NCI-H1694 (cell line): ENCODE measurements around the gene HMGCLL1.

ENCODE experiments used
- DNase-seq: peaks from one replicate; lab custom pipeline; 2025; lab: John Stamatoyannopoulos, UW

The HMGCLL1 gene

GRCh38 chr6:55443238-55444134 is 135.5 kb downstream of the HMGCLL1 start:
- no peak for DNase-seq

DNA sequence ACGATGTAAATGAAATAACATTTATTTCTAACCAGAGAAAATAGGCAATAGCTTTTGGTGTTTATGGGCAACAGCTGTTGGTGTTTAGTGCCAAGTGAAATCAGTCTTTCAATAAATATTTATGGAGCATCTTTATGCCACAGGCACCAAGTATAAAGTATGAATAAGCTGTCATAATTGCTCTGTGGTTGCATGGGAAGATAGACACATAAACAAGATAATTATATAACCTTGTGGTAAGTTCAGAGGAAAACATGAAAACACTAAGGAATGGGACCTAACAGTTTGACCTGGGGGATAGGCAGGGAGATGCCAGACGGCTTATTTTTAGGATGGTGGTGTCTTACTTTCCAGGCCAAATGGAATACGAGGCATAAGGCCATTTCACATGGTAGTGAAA is 140.8 kb downstream of the HMGCLL1 start:
- no peak for DNase-seq

DNA sequence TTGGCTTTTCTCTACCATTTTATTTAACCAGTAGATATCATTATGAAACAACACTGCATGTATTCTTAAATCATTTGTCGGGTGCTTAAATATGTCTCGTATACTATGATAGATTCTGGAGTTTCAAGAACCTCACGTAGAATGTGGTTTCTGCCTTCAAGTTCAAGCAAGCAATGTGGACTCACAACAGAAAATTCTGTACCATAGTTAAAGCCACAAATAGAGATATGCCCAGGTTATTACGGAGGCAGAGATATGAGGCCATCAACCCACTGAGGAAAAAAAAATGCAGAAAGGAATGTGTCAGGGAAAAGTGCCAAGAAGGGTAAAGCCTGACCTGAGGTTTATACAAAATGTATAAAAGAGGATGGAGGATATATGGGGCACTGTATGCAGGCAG is 141.9 kb downstream of the HMGCLL1 start:
- no peak for DNase-seq

DNA sequence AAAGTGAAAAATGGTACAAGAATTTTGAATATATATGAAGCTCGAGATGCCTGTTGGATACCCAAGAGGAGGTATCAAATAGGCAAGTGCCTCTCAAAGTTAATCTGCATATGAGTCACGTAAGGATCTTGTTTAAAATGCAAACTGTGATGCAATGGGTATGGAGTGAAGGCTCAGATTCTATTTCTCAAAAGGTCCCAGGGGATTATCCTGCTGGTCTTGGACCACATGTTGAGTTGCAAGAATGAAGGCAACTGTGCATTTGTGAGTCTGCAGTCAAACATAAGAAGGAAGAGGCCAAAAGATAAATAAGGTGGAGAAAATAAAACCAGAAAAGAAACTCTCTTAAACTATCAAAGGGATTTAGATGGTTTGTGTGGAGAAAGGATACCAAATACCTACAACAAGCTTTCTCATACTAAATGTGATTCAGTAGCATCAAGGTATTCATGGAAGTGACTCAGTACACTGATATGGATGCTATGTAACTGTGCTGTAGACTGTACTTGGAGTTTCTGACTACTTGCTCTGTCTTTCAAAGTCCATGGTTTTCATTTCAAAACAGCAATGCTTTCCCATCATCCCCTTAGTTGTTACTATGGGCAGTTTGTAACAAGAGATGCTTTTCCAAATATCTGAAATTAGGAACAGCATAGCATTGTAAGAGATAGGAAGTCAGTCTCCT is 145.4 kb downstream of the HMGCLL1 start:
- no peak for DNase-seq

DNA sequence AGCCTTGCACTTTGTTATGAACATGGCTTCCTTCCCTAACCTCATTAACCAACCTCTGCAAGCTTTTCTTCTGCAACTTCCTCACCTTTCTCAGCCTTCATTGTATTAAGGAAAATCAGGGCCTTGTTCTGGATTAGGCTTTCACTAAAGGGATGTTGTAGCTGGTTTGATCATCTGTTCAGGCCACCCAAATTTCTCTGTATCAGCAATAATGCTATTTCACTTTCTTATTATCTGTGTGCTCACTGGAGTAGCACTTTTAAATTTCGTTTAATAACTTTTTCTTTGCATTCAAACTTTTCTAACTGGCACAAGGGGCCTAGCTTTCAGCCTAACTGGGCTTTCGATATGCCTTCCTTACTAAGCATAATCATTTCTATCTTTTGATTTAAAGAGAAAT is 155.1 kb downstream of the HMGCLL1 start:
- no peak for DNase-seq

DNA sequence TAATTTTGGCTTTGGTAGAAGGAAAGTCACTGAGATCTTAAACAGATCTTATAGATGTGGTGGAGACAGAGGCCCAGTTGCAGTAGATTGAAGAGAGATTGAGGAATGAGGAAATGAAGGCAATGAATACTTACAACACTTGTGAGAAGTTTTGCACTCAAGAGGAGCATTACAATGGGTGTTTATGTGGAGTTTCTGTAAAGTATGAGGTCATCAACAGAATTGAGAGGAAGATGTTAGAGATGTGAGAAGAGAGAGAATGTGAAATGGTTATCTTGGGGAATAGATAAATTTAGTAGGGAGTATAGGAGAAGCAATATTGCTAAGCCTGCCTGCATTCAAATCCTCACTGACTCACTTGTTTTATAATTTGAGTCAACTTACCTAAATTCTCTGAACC is 168.3 kb downstream of the HMGCLL1 start:
- DNase-seq, result no peak

- DNase-seq, result no peak
Observed at GRCh38 chr6:55405474-55406235, 173.3 kb downstream of the HMGCLL1 start.

DNA sequence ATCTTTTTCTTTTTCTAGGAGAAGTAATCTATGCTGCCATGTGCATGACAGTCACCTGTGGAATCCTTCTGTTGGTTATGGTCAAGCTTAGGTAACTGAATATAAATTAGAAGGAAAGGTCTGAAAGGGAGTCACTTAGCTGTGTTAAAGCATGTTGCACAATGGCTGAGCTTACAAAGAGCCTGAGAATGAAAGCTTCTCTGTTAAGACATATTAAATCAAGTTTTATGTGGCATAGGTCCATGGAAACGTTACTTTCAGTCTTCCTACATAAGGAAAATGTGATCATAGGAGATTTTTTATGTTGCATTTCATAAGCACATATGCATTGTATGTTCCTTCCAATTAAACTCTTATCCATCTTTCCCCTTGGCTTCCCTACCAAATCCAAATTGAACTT is 179.6 kb downstream of the HMGCLL1 start:
- DNase-seq, result no peak

GRCh38 chr6:55397986-55398385 is 181.0 kb downstream of the HMGCLL1 start:
- no peak for DNase-seq

- DNase-seq, result no peak
Observed at GRCh38 chr6:55395871-55396270, 183.1 kb downstream of the HMGCLL1 start.

GRCh38 chr6:55388211-55388610 is 190.8 kb downstream of the HMGCLL1 start:
- no peak for DNase-seq
